Bronchial epithelial cell (primary cell): ENCODE measurements around the gene KCNJ4. TPM values are rescaled to one million over a fixed set of nuclear protein-coding genes. Genes with fewer than 3 reads are reported as not detected.

Experiments used
- DNase-seq: peaks from one replicate; pipeline ENCODE4 v3.0.0-alpha.2; 2010; ENCODE audit warnings: low read depth
- FAIRE-seq: peaks from 2 replicates; lab custom pipeline; 2011; peaks lifted over from hg19 to GRCh38; lab: Jason Lieb, UNC
- H3K27me3 ChIP-seq: 2 replicates; pipeline ENCODE4 v1.5.1; 2011; ENCODE audit warnings: low read length; ENCODE audit not compliant: control insufficient read depth, insufficient read depth
- H3K36me3 ChIP-seq: 2 replicates; pipeline ENCODE4 v1.5.1; 2011; ENCODE audit warnings: low read length; ENCODE audit not compliant: control insufficient read depth, insufficient read depth
- H3K4me3 ChIP-seq: 2 replicates; pipeline ENCODE4 v1.5.1; 2011; ENCODE audit warnings: mild to moderate bottlenecking, low read depth, low read length, control low read depth
- total RNA-seq: library from RNA; depleted of rRNA; stranded (reverse); fragments of >200 nt; gene quantifications from 2 replicates; pipeline ENCODE4 v1.2.1, GENCODE V29; 2014
- TF ChIP-seq, protein P1 (sequence below): IDR thresholded peaks from 2 replicates; pipeline ENCODE4 v1.5.1; 2011; ENCODE audit warnings: mild to moderate bottlenecking, moderate library complexity, low read length, control low read depth, inconsistent platforms; ENCODE audit not compliant: insufficient read depth, severe bottlenecking

KCNJ4 gene
- not detected in 2 replicates for total RNA-seq

DNA sequence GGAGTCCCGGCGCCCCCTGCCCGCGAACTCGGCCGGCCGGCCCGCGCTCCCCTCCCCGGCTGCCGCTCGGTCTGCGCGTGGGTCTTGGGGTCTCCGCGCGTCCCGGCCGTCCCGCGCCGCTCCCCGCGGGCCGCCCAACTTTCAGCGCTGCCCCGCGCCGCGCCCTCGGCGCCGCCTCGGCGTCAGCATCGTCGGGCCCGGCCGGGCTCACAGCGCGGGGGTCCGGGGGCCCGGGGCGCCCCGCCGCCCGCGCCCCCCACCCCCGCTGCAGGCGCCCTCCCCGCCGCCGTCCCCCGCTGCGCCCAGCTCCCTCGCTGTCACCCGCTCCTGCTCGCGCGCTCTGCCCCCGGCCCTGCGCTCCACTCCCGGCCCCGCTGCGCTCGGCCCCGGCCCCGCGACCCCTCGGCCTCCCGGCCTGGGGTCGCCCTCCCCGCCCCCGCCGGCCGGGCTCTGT is at the start of gene KCNJ4:
KCNJ4 (minus strand) TSS at position 124 of the 454 bp plus-strand sequence. CDS start 27,067 bp downstream, outside the sequence.
- Histone ChIP-seq H3K27me3 (peaks cover 34% of the 10 kb centered on the region), H3K4me3 (peak within 1 kb of the TSS; percentile 21), H3K36me3 (no peaks in the 10 kb centered on the region)
- FAIRE-seq (no peak), DNase-seq (no peak)
- TF ChIP-seq, protein P1, sequence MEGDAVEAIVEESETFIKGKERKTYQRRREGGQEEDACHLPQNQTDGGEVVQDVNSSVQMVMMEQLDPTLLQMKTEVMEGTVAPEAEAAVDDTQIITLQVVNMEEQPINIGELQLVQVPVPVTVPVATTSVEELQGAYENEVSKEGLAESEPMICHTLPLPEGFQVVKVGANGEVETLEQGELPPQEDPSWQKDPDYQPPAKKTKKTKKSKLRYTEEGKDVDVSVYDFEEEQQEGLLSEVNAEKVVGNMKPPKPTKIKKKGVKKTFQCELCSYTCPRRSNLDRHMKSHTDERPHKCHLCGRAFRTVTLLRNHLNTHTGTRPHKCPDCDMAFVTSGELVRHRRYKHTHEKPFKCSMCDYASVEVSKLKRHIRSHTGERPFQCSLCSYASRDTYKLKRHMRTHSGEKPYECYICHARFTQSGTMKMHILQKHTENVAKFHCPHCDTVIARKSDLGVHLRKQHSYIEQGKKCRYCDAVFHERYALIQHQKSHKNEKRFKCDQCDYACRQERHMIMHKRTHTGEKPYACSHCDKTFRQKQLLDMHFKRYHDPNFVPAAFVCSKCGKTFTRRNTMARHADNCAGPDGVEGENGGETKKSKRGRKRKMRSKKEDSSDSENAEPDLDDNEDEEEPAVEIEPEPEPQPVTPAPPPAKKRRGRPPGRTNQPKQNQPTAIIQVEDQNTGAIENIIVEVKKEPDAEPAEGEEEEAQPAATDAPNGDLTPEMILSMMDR, result no peak

- H3K27me3 ChIP-seq, result no peaks in the 10 kb centered on the region
- DNase-seq (no peak), FAIRE-seq (no peak)
- H3K36me3 ChIP-seq, result peaks cover 11% of the 10 kb centered on the region
- TF ChIP-seq, protein P1, result no peak
- no peak overlapping the region for H3K4me3 ChIP-seq
These were observed 48.0 kb upstream of the KCNJ4 start for GRCh38 chr22:38503021-38503420.

DNA sequence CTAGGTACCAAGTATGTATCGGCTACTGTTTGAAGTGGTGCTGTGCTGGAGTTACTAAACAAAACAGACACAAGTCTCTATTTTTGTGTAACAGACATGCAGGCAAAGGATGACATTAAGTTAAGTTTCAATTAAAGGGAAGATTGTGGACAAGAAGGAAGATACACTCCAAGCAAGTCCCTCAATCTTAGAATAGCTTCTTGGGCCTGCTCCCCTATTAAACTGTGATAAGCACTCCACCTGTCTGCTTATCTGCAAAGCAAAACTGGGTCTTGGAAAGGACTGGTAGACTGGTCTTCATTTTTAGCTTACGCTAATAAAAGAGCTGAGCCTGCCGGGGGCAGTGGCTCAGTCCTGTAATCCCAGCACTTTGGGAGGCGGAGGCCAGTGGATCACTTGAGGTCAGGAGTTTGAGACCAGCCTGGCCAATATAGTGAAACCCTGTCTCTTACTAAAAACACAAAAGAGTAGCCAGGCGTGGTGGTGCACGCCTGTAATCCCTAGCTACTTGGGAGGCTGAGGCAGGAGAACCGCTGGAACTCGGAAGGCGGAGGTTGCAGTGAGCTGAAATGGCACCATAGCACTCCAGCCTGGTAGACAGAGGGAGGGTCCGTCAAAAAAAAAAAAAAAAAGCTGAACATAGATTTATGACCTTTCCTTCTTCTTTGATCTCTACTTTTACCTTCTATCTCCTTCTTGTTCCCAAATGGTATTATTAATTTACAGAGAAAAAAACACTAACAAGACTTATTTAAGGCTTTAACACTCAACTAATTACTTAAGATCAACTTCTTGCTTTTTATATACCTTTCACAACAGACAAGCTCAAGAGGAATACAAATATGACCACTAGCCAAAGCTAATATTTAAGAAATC is 47.0 kb upstream of the KCNJ4 start:
- H3K27me3 ChIP-seq, result no peaks in the 10 kb centered on the region
- TF ChIP-seq, protein P1, result no peak
- no peak for DNase-seq
- peaks cover 14% of the 10 kb centered on the region for H3K36me3 ChIP-seq
- no peak for FAIRE-seq
- H3K4me3 ChIP-seq, result no peak overlapping the region

DNA sequence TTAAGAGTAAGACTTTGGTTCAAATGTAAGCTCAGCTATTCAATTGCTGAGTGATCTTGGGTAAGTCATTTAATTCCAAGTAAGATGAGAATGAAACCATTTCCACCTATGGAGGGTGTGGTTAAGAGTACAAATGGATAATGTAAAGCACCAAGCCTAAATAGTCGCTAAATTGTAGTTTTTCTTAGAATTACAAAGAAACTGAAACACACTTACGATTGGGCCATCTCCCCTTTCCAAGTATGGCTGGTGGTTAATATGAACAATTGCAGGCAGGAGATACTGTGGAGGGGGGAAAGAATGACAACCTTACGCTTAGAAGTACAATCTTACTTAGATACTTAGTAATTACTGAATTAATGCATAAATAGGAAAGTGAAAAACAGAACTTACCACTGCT is 42.9 kb upstream of the KCNJ4 start:
- Histone ChIP-seq H3K27me3 (no peaks in the 10 kb centered on the region), H3K4me3 (no peak overlapping the region), H3K36me3 (peaks cover 36% of the 10 kb centered on the region)
- DNase-seq (no peak), FAIRE-seq (no peak)
- TF ChIP-seq, protein P1, result no peak

DNA sequence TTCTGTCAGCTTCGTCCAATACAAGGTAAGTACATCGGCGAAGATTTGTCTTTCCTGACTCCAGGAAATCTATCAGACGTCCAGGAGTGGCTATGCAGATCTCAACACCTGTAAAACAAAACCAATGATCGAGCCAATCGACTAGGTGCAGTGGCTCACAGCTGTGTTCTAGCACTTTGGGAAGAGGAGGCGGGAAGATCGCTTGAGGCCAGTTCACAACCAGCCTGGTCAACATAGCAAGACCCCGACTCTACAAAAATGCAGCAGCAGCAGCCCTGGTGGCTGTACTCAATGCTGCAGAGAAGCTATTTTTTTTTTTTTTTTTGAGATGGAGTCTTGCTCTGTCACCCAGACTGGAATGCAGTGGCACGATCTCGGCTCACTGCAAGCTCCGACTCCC is 39.9 kb upstream of the KCNJ4 start:
- peaks cover 44% of the 10 kb centered on the region for H3K36me3 ChIP-seq
- no peak for DNase-seq
- no peaks in the 10 kb centered on the region for H3K27me3 ChIP-seq
- no peak overlapping the region for H3K4me3 ChIP-seq
- no peak for FAIRE-seq
- TF ChIP-seq, protein P1, result no peak
